Urinary bladder (tissue), 4 donors: Measurements from ENCODE around the gene MICU1. TPM values are rescaled to one million over a fixed set of nuclear protein-coding genes. Genes with fewer than 3 reads are reported as not detected.
"Not testable (repeated sequence)": the region's sequence is repeated elsewhere in the genome, so short reads cannot be mapped to it uniquely, and the experiment has no call there.

Experiments
- DNase-seq: peaks from one replicate; pipeline ENCODE4 v3.0.0-alpha.2; 2015; ENCODE audit errors: extremely low spot score
- H3K27ac ChIP-seq: one replicate; pipeline ENCODE4 v1.5.1; 2013; ENCODE audit warnings: low read depth, mild to moderate bottlenecking, moderate library complexity
- H3K36me3 ChIP-seq: one replicate; pipeline ENCODE4 v1.6.1; 2013; ENCODE audit warnings: mild to moderate bottlenecking, moderate library complexity; ENCODE audit not compliant: insufficient read depth
- H3K4me1 ChIP-seq: one replicate; pipeline ENCODE4 v1.6.1; 2013; ENCODE audit warnings: mild to moderate bottlenecking, moderate library complexity; ENCODE audit not compliant: insufficient read depth
- H3K4me3 ChIP-seq: one replicate; pipeline ENCODE4 v1.5.1; 2013; ENCODE audit warnings: low read depth, low read length
- WGBS: extraction: QIAGEN DNeasy Blood & Tissue Kit; methylation state at CpG from one replicate; pipeline ENCODE4 v1.1.7; 2013; 5-methylcytosine and 5-hydroxymethylcytosine counted together
- polyA plus RNA-seq: library from polyadenylated mRNA; stranded (reverse); fragments of 200-250 nt; gene quantifications from one replicate; pipeline ENCODE4 v1.2.3, GENCODE V29; 2013
- total RNA-seq: library from RNA; depleted of rRNA; stranded (reverse); fragments of >200 nt; gene quantifications from one replicate; pipeline ENCODE4 v1.2.3, GENCODE V29; 2014
- donor health status: healthy with polysubstance abuse.
- donor health status: healthy.

The MICU1 gene
- total and polyA plus RNA-seq, 2 donors: 53.3 to 62.5 TPM

DNA sequence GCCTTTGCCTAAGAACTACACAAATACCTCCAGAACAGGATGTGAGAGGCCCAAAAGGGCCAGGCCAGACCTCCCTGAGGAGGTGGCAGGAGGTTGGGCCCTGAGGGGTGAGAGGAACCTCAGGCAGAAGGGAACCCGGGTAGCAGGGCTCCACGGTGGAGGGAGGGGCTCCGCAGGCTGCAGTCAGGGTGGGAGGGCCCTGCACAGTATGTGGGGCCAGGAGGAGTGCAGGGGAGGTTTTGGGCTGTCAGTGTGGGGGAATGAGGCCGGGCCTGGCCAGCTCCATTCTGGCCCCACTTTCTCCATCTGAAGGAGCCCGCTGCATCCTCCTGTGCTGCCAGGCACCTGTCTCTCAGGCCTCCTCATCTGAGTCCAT lies 297.1 kb downstream of the MICU1 start:
- 61% methylated on average over 5 of the region's 5 CpGs for WGBS
- no peak for DNase-seq
- H3K36me3 ChIP-seq: no peaks in the 10 kb centered on the region
- H3K4me3 ChIP-seq: no peak overlapping the region
- peaks cover 6% of the 10 kb centered on the region for H3K4me1 ChIP-seq
- H3K27ac ChIP-seq: no peak overlapping the region

DNA sequence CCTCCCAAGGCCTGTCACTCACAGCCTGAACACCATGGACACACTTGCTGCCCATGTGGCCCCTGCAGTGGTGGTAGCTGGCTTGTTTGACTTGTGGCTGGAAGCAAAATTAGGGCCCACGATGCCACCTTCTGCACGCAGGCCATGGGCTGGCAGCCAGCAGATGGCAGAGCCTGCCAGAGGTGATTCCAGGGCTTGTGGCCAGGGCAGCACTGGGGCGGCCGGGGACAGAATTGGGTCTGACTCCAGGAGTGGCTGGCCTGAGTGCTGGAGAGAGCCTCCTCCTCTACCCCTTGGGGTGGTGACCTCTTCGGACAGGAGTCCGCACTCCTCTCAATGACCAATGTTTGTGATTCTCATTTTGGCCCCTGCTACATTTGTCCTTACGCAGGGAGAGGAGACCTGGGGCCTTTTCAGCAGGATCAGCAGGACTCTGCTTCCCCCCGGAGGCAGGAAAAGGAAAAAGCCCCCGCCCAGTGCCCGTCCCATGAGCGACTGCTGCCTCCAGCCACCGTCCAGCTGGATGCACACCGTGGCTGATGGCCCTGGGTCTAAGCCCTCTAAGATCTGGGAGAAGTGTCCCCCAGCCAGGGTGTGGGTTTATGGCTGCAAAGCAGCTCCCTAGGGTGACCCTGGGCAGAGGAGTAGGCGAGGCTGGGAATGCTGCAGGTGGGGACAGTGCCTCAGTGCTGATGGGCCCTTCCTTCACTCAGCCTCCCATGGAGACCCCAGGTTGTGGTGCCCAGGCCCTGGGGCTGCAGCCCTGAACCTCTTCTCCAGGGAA lies 297.6 kb downstream of the MICU1 start:
- Histone ChIP-seq H3K27ac (no peak overlapping the region), H3K36me3 (no peaks in the 10 kb centered on the region), H3K4me3 (no peak overlapping the region), H3K4me1 (peaks cover 6% of the 10 kb centered on the region)
- WGBS: 20% methylated on average over 14 of the region's 14 CpGs
- no peak for DNase-seq

DNA sequence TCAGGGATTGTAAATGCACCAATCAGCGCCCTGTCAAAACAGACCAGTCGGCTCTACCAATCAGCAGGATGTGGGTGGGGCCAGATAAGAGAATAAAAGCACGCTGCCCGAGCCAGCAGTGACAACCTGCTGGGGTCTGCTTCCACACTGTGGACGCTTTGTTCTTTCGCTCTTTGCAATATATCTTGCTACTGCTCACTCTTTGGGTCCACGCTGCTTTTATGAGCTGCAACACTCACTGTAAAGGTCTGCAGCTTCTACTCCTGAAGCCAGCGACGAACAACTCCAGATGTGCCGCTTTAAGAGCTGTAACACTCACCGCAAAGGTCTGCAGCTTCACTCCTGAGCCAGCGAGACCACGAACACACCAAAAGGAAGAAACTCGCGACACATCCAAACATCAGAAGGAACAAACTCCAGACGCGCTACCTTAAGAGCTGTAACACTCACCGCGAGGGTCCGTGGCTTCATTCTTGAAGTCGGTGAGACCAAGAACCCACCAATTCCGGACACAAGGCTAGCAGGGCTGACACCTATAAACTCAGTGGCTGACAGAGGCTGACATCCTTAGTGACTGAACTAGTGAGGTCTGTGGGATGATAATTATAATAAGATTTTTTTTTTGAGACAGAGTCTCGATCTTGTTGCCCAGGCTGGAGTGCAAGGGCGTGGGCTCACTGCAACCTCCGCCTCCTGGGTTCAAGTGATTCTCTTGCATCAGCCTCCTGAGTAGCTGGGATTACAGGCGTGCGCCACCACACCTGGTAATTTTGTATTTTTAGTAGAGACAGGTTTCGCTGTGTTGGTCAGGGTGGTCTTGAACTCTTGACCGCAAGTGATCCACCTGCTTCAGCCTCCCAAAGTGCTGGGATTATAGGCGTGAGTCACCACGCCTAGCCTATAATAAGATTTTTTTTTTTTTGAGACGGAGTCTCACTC lies 298.9 kb downstream of the MICU1 start:
- 77% methylated on average over 32 of the region's 32 CpGs for WGBS
- not testable (repeated sequence) for DNase-seq, H3K4me3 ChIP-seq, H3K27ac ChIP-seq, H3K36me3 ChIP-seq, H3K4me1 ChIP-seq

DNA sequence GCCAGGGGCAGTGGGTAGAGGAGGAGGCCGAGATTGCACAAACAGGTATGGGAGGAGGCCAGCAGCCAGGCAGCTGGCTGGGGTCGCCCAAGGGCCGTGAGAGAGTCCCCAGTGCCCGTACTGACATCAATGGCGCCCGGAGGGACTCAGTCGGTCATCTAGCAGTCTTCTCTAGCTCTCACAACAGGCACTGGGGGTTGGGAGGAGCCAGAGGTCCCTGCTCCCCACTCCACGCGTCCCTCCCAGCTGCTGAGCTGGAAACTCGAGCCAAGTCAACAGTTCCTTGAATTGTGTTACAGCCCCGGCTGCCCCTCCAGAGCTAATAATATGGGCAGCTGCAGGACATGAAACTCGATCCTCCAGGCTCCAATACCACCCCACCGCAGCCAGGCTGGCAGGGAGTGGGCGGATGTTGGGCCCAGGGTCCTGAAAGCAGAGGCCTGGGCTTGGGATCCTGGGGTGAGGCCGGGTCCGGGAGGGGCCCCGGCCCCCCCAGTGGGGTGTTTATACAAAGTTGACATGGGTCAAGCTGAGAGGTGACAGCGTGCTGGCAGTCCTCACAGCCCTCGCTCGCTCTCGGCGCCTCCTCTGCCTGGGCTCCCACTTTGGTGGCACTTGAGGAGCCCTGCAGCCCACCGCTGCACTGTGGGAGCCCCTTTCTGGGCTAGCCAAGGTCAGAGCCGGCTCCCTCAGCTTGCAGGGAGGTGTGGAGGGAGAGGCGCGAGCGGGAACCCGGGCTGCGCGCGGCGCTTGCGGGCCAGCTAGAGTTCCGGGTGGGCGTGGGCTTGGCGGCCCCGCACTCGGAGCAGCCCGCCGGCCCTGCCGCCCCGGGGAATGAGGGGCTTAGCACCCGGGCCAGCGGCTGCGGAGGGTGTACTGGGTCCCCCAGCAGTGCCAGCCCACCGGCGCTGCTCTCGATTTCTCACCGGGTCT lies 300.4 kb downstream of the MICU1 start:
- not testable (repeated sequence) for H3K4me3 ChIP-seq, H3K4me1 ChIP-seq, H3K36me3 ChIP-seq, DNase-seq
- peak overlapping the region; percentile 49 for H3K27ac ChIP-seq
- WGBS: 68% methylated on average over 49 of the region's 49 CpGs

DNA sequence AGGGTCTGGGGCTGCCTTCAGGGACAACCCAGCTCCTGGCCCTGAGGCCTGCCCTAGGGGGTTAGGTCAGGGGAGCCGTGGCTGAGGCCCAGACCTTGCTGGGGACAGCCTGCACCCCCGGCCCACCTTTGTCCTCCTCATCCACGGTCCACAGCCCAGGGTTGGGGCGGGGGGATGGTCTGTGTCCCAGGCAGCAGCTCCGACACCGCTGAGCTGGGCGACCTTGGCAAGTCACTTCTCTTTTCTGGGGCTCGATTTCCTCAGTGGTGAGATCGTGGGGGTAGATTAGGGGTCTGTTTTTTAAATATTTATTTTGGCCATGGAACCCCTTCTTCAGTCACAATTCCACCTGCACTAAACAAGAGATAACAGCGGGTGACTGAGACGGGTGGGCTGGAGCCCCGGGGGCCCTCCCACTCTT lies 302.1 kb downstream of the MICU1 start:
- H3K36me3 ChIP-seq: no peaks in the 10 kb centered on the region
- 80% methylated on average over 12 of the region's 12 CpGs for WGBS
- H3K4me3 ChIP-seq: no peak overlapping the region
- H3K27ac ChIP-seq: no peak overlapping the region
- peaks cover 6% of the 10 kb centered on the region for H3K4me1 ChIP-seq
- no peak for DNase-seq

DNA sequence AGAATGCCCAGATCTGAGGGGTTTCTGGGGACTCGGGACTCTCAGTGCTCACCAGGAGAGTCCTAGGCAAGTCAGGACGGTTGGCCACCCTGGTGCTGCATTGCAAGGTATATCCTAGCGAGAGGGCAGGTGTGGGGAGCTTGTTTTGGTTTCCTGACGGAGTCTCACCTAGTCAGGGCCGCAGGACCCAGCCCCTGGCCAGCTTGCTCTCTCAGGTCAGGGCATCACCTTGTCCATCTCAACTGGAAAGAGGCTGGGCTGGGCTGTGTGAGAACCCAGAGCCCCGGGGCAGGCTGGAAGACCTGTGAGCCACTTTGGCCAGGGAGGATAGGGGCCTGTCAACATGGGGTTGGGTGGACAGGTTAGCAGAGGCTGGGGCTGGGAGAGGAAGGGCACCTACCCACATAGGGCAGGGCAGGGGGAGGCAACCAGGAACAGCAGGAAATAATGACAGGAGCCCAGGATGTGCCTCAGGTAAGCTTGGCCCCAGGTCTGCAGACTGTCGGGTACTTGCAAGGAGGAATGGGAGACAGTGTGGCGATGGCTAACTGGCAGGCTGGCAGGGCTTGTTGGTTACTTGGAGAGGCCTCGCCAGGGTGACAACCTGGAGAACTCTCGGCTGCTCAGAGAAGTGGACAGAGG lies 302.6 kb downstream of the MICU1 start:
- WGBS: 95% methylated on average over 10 of the region's 10 CpGs
- peaks cover 6% of the 10 kb centered on the region for H3K4me1 ChIP-seq
- no peak for DNase-seq
- peak overlapping the region; percentile 72 for H3K27ac ChIP-seq
- no peak overlapping the region for H3K4me3 ChIP-seq
- no peaks in the 10 kb centered on the region for H3K36me3 ChIP-seq

DNA sequence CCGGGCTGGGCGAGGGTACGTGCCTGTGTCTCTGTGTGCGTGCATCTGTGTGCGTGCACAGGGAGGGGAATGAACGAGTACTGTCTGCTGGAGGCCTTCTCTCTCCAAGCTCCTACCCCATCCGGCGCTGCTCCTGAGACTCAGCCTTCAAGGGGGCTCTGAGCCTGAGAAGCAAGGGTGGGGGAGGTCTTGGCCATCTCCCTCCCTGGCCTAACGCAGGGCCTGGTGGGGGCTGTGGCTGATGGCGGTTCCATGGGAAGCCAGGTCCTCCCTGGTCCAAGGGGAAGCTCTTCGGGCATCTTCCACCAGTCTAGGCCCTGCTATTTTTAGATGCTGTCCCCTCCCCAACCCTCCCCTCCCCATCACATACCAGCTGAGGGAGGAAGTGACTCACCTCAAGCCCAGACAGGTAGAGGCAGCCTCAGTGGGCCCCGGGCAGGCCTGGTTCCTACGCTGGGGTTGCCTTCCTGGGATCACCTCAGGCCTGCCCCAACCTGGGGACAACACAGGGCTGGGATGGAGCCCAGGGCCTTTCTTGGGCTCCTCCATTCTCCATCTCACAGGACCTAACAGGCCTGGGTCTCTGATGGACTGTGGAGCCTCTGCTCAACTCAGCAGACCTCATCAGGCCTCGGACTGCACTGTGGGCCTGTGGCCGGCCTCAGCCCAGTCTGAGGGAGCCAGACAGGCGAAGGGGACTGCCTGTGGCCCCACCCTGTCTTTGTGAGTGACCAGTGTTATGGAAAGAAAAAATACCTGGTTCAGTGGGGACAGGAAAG lies 303.4 kb downstream of the MICU1 start:
- 85% methylated on average over 16 of the region's 16 CpGs for WGBS
- no peaks in the 10 kb centered on the region for H3K36me3 ChIP-seq
- no peak for DNase-seq
- peaks cover 6% of the 10 kb centered on the region for H3K4me1 ChIP-seq
- no peak overlapping the region for H3K4me3 ChIP-seq
- peak overlapping the region; percentile 72 for H3K27ac ChIP-seq

DNA sequence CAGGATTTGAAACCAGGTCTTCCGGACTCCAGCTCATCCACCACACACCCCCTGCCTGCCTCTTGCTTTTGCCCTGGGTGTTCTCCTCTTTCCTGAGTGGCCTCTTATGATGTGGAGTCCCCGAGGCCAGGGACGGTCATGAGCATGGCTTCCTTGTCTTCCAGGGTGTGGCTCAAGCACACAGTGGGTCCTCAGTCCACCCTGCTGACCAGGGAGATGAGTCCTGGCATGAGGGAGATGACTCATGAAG lies 303.9 kb downstream of the MICU1 start:
- 78% methylated on average over 3 of the region's 3 CpGs for WGBS
- H3K4me1 ChIP-seq: peaks cover 6% of the 10 kb centered on the region
- DNase-seq: no peak
- no peaks in the 10 kb centered on the region for H3K36me3 ChIP-seq
- H3K27ac ChIP-seq: no peak overlapping the region
- no peak overlapping the region for H3K4me3 ChIP-seq

DNA sequence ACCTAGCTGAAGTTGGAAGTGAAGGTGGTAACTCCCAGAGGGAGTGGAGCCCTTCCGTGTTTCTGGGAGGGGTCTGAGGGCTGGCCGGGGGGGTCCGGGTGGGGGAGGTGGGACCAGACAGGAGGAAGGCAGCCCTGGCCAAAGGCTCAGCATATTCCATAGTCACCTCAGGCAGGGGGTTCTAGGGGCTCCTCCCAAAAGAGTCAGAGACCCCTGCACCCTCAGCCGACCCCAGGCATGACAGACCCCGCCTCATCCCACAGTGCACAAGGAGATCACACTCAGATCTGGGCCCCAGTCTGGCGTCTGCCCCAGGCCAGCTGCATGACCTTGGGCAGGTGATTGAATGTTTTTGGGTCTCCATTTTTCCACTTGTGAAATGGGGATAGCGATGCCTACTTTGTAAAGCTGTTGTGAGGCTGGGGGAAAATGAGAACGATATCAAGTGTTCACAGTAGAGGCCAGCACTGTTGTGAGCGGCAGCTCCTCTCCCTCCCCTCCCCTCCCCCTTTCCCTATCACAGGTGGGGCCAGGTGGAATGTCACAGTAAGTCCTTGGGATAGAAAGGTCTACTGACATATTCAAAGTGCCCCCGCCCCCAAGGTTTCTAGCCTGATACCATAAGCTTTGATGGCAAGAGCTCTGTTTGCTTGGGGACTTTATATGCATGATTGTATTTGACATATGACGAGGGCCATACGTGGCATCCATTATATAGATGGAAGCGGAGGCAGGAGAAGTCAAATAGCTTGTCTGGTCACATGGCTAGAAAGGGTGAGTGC lies 304.4 kb downstream of the MICU1 start:
- no peak overlapping the region for H3K4me3 ChIP-seq
- H3K27ac ChIP-seq: no peak overlapping the region
- peaks cover 6% of the 10 kb centered on the region for H3K4me1 ChIP-seq
- DNase-seq: no peak
- H3K36me3 ChIP-seq: no peaks in the 10 kb centered on the region
- 74% methylated on average over 13 of the region's 13 CpGs for WGBS

DNA sequence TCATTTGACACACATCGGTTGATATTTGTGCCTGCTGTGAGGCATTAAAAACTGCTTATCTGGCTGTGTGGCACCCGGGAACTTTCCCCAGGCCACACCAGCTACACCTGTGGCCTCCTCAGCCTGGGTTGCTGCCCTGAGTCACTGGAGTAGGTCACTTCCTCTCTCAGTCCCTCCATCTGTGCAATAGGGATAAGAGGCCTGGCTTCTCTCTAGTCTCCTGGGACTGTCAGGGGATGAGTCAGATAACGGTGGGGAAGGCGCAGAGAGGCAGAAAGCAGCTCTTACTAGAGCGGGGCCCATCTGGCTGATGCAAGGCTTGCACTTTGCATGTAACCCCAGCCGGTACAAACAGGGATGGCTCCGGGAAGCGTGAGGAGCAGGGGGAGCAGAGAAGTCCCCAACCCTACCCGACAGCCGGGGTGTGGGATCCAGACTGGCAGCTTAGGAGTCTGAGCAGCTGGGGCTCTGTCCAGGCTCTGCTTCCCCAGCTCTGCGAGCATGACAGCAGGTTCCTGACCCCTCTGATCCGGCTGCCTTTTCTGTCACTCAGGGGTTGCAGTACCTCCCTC lies 305.1 kb downstream of the MICU1 start:
- H3K36me3 ChIP-seq: no peaks in the 10 kb centered on the region
- 18% methylated on average over 12 of the region's 12 CpGs for WGBS
- H3K4me3 ChIP-seq: no peak overlapping the region
- H3K27ac ChIP-seq: no peak overlapping the region
- H3K4me1 ChIP-seq: peaks cover 6% of the 10 kb centered on the region
- DNase-seq: no peak

DNA sequence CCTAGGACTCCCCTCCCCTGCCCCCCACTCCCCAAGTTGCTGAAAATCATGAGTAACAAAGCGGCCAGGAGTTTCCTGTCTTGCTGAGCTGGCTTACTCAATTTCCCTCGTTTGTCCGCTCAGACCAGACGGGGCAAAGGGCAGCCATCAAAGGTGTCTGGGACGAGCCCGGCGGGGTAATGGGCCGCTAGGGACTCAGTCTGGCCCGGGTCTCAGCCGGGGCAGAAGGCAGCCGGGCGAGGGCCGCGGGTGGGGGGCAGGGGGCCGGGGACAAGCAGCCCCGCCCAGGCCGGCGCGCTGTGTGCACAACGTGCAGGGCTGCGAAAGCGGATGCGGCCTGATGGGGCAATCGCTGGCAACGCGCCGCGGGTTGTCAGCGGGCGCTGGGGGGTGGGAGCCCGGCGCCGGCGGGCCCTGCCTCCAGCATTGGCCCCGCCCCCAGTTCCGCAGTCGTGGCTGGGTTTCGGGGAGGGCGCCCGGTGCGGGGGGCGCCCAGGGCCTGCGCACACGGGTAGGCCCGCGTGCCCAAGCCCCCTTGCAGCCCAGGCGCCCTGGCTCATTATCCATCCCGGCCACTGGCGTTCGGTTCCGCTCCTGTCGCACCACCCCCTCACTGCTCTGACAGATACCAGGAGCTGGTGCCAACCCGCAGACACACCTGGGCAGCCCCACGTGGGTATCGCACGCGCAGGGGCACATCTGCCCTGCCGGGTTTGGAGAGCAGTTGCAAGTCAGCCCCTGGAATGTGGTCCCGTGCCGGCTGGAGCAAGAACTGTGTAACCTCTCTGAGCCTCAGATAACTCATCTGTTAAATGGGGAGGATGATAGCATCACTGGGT lies 306.2 kb downstream of the MICU1 start:
- H3K27ac ChIP-seq: peak overlapping the region; percentile 97
- H3K4me1 ChIP-seq: no peaks in the 10 kb centered on the region
- DNase-seq: no peak
- WGBS: 2% methylated on average over 60 of the region's 60 CpGs
- no peaks in the 10 kb centered on the region for H3K36me3 ChIP-seq
- H3K4me3 ChIP-seq: peak overlapping the region; percentile 36
